K562 (cell line): Measurements from ENCODE around the gene KLHL14. TPM values are rescaled to one million over a fixed set of nuclear protein-coding genes. Genes with fewer than 3 reads are reported as not detected.

Experiments used
- CSDE1 ChIP-seq, 2 experiments: fragments of 450-650 bp; IDR thresholded peaks; 2 replicates each; pipeline ENCODE4 v1.6.1; 2016; ENCODE audit warnings: mild to moderate bottlenecking in 1 of 2
- GABPB2 ChIP-seq: fragments of 250-450 bp; sonication (Bioruptor Pico); conservative IDR thresholded peaks from 2 replicates; pipeline ENCODE4 v1.5.1; 2021; ENCODE audit warnings: mild to moderate bottlenecking
- GTF2A2 ChIP-seq: IDR thresholded peaks from 2 replicates; pipeline ENCODE4 v1.6.1; 2016; ENCODE audit warnings: mild to moderate bottlenecking, missing genetic modification characterization, missing compliant biosample characterization
- MED1 ChIP-seq: sonication (generic); formaldehyde crosslinking; IDR thresholded peaks from 2 replicates; pipeline ENCODE4 v1.8.1; 2023; ENCODE audit warnings: missing genetic modification reagents, borderline replicate concordance
- MXI1 ChIP-seq: IDR thresholded peaks from 2 replicates; pipeline ENCODE4 v1.6.1; 2011; ENCODE audit warnings: low read depth, mild to moderate bottlenecking, improper control_type of control experiment, low read length
- SRSF1 ChIP-seq: fragments of 200-400 bp; formaldehyde crosslinking; IDR thresholded peaks from 2 replicates; pipeline ENCODE4 v1.6.1; 2017; ENCODE audit warnings: mild to moderate bottlenecking, low read depth, low read length, moderate library complexity
- TFAM ChIP-seq: fragments of 250-450 bp; sonication (Bioruptor Pico); conservative IDR thresholded peaks from 2 replicates; pipeline ENCODE4 v1.5.0; 2021; ENCODE audit warnings: mild to moderate bottlenecking, moderate library complexity
- ZNF133 ChIP-seq: fragments of 250-450 bp; sonication (Bioruptor Pico); IDR thresholded peaks from 2 replicates; pipeline ENCODE4 v1.4.0; 2020; ENCODE audit warnings: mild to moderate bottlenecking
- ZNF212 ChIP-seq: fragments of 450-650 bp; formaldehyde crosslinking; IDR thresholded peaks from 2 replicates; pipeline ENCODE4 v1.4.0; 2020; ENCODE audit warnings: mild to moderate bottlenecking
- ZSCAN29 ChIP-seq: fragments of 450-650 bp; IDR thresholded peaks from 2 replicates; pipeline ENCODE4 v1.6.1; 2017
- polyA plus RNA-seq, 8 experiments: library from polyadenylated mRNA; depleted of rRNA in 4 of 8; stranded (reverse) in 5 of 8; unstranded in 3 of 8; fragments of >200 nt; fragmentation: Nextera tagmentation in 2 of 8; fragmentation: Illumina TruSeq in 1 of 8; extraction: Ambion mirVana in 2 of 8; extraction: Trizol in 1 of 8; gene quantifications; 2 replicates each; pipeline versions ENCODE4 v1.2.1 to v1.2.3, GENCODE V29; 2011 to 2014; ENCODE audit warnings: inconsistent platforms in 1 of 8, missing spikeins in 1 of 8
- total RNA-seq, 7 experiments: library from RNA; depleted of rRNA in 6 of 7; stranded (reverse); fragments of >200 nt in 6 of 7; fragmentation: Illumina TruSeq in 2 of 7; extraction: Trizol in 2 of 7; gene quantifications; 2 replicates each; pipeline versions ENCODE4 v1.2.1 to v1.2.3, GENCODE V29; 2011 to 2021; ENCODE audit warnings: low replicate concordance in 1 of 7
- TF ChIP-seq, protein P1 (sequence below): fragments of 250-450 bp; sonication (Bioruptor Pico); IDR thresholded peaks from 2 replicates; pipeline ENCODE4 v1.4.0; 2020
- TF ChIP-seq, protein P2 (sequence below): fragments of 250-450 bp; sonication (Bioruptor Pico); IDR thresholded peaks from 2 replicates; pipeline ENCODE4 v1.4.0; 2020; ENCODE audit warnings: mild to moderate bottlenecking
- TF ChIP-seq, protein P3 (sequence below): sonication (generic); formaldehyde crosslinking; IDR thresholded peaks from 2 replicates; pipeline ENCODE4 v1.8.1; 2023; ENCODE audit warnings: mild to moderate bottlenecking, missing genetic modification reagents

Gene KLHL14
- total and polyA plus RNA-seq, 9 of the 15 experiments (the other 6 are each of a cell fraction or from before 2014, with no cell fraction given) = not detected

DNA sequence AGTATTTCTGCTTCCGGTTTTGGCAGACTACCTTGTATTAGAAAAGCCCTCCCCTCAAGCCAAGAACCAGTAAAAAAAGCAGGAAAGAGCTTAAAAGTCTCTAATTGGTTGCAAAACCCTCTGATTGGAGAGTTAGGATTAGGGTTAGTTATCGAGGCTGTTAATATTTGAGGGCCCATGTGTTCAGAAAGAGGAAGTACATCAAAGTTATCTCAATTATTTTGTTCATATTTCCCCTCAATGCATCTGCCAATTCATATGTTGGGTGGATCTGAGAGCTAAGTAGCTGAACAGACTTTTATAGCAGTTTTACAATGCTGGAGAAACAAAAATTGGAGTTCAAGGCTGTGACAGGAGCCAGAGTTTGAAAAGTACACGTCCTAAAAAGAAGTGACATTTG is 43.1 kb upstream of the KLHL14 start (continued):
- TF ChIP-seq, protein P1, sequence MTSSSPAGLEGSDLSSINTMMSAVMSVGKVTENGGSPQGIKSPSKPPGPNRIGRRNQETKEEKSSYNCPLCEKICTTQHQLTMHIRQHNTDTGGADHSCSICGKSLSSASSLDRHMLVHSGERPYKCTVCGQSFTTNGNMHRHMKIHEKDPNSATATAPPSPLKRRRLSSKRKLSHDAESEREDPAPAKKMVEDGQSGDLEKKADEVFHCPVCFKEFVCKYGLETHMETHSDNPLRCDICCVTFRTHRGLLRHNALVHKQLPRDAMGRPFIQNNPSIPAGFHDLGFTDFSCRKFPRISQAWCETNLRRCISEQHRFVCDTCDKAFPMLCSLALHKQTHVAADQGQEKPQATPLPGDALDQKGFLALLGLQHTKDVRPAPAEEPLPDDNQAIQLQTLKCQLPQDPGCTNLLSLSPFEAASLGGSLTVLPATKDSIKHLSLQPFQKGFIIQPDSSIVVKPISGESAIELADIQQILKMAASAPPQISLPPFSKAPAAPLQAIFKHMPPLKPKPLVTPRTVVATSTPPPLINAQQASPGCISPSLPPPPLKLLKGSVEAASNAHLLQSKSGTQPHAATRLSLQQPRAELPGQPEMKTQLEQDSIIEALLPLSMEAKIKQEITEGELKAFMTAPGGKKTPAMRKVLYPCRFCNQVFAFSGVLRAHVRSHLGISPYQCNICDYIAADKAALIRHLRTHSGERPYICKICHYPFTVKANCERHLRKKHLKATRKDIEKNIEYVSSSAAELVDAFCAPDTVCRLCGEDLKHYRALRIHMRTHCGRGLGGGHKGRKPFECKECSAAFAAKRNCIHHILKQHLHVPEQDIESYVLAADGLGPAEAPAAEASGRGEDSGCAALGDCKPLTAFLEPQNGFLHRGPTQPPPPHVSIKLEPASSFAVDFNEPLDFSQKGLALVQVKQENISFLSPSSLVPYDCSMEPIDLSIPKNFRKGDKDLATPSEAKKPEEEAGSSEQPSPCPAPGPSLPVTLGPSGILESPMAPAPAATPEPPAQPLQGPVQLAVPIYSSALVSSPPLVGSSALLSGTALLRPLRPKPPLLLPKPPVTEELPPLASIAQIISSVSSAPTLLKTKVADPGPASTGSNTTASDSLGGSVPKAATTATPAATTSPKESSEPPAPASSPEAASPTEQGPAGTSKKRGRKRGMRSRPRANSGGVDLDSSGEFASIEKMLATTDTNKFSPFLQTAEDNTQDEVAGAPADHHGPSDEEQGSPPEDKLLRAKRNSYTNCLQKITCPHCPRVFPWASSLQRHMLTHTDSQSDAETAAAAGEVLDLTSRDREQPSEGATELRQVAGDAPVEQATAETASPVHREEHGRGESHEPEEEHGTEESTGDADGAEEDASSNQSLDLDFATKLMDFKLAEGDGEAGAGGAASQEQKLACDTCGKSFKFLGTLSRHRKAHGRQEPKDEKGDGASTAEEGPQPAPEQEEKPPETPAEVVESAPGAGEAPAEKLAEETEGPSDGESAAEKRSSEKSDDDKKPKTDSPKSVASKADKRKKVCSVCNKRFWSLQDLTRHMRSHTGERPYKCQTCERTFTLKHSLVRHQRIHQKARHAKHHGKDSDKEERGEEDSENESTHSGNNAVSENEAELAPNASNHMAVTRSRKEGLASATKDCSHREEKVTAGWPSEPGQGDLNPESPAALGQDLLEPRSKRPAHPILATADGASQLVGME (CRISPR knock-in tag) = no peak
- no peak for TF ChIP-seq ZNF133 (CRISPR knock-in tag)
- TF ChIP-seq, protein P2, sequence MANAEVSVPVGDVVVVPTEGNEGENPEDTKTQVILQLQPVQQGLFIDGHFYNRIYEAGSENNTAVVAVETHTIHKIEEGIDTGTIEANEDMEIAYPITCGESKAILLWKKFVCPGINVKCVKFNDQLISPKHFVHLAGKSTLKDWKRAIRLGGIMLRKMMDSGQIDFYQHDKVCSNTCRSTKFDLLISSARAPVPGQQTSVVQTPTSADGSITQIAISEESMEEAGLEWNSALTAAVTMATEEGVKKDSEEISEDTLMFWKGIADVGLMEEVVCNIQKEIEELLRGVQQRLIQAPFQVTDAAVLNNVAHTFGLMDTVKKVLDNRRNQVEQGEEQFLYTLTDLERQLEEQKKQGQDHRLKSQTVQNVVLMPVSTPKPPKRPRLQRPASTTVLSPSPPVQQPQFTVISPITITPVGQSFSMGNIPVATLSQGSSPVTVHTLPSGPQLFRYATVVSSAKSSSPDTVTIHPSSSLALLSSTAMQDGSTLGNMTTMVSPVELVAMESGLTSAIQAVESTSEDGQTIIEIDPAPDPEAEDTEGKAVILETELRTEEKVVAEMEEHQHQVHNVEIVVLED (CRISPR knock-in tag) = no peak
- TF ChIP-seq GTF2A2 = no peak
- no peak for TF ChIP-seq MED1 (CRISPR knock-in tag)
- TF ChIP-seq, protein P3, sequence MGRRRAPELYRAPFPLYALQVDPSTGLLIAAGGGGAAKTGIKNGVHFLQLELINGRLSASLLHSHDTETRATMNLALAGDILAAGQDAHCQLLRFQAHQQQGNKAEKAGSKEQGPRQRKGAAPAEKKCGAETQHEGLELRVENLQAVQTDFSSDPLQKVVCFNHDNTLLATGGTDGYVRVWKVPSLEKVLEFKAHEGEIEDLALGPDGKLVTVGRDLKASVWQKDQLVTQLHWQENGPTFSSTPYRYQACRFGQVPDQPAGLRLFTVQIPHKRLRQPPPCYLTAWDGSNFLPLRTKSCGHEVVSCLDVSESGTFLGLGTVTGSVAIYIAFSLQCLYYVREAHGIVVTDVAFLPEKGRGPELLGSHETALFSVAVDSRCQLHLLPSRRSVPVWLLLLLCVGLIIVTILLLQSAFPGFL (CRISPR knock-in tag) = no peak
- TF ChIP-seq ZSCAN29 = no peak
- TF ChIP-seq SRSF1 = no peak
- no peak for TF ChIP-seq MXI1
- TF ChIP-seq TFAM (CRISPR knock-in tag) = no peak
- no peak for TF ChIP-seq CSDE1 (IDR thresholded peaks at IDR 0.05)
- TF ChIP-seq GABPB2 = no peak
- no peak for TF ChIP-seq ZNF212 (CRISPR knock-in tag)
- TF ChIP-seq, all 486 proteins: peak for 0
